ENCODE results near the gene PLXNC1.

- TF ChIP-seq CTCF (IDR thresholded peaks at IDR 0.05) = no peak
- TF ChIP-seq POLR2AphosphoS5 (IDR thresholded peaks at IDR 0.05; ENCODE audit: low read depth, low read length) = no peak
- TF ChIP-seq TAF1 (IDR thresholded peaks at IDR 0.05; ENCODE audit: borderline replicate concordance, low read depth, low read length) = no peak
- no peak for TF ChIP-seq GABPA (IDR thresholded peaks at IDR 0.05; ENCODE audit: low read depth)
- TF ChIP-seq RAD21 (IDR thresholded peaks at IDR 0.05; ENCODE audit: low read length) = no peak
- TF ChIP-seq MAX (IDR thresholded peaks at IDR 0.05; ENCODE audit: low read depth) = no peak
- TF ChIP-seq FOXM1 (IDR thresholded peaks at IDR 0.05; ENCODE audit: low read depth) = no peak
- TF ChIP-seq EZH2phosphoT487 (IDR thresholded peaks at IDR 0.05; ENCODE audit: borderline replicate concordance, low read depth) = no peak
- no peak for TF ChIP-seq SMC3 (IDR thresholded peaks at IDR 0.05; ENCODE audit: low read depth, low read length)
- no peak for TF ChIP-seq GATA2 (CRISPR knock-in tag; IDR thresholded peaks at IDR 0.05)
- TF ChIP-seq USF2 (IDR thresholded peaks at IDR 0.05; ENCODE audit: borderline replicate concordance, low read depth, low read length) = no peak
Measured at GRCh38 chr12:94111302-94111701, 37.1 kb upstream of the PLXNC1 start.

All from SK-N-SH (cell line).